Panc1 (cell line): Measurements from ENCODE around the gene C4orf50. TPM values are rescaled to one million over a fixed set of nuclear protein-coding genes. Genes with fewer than 3 reads are reported as not detected.

Experiments used
- ATAC-seq: fragments of 200-7000 bp; cut with Tn5 transposase; 2 replicates; pipeline ENCODE4 v1.9.1; 2020; ENCODE audit warnings: mild to moderate bottlenecking, moderate library complexity
- BruUV-seq: library from RNA; stranded (reverse); fragments of 400-500 nt; replicated peaks from 2 replicates; lab custom pipeline; 2021; lab: Mats Ljungman, UMichigan
- CTCF ChIA-PET: fragments of 300-600 bp; sonication (Branson Sonifier 250); formaldehyde crosslinking; loops from one replicate; lab custom pipeline; 2022; ENCODE audit warnings: antibody characterized with exemption; lab: Charles Lee
- POLR2A ChIA-PET: fragments of 300-600 bp; sonication (Branson Sonifier 250); formaldehyde crosslinking; loops from one replicate; lab custom pipeline; 2022; ENCODE audit warnings: antibody characterized with exemption; lab: Charles Lee
- DNase-seq: peaks from one replicate; pipeline ENCODE4 v3.0.0-alpha.2; 2010; ENCODE audit warnings: low read depth, low spot score
- H3K27ac ChIP-seq: 2 replicates; pipeline ENCODE4 v1.5.1; 2011; ENCODE audit warnings: mild to moderate bottlenecking, low read length, inconsistent platforms
- H3K27me3 ChIP-seq: fragments of 200-500 bp; sonication (Bioruptor generic); 2 replicates; pipeline ENCODE4 v1.6.0; 2014; ENCODE audit warnings: low read length, inconsistent platforms; ENCODE audit not compliant: control insufficient read depth, insufficient read depth
- H3K36me3 ChIP-seq: fragments of 200-500 bp; sonication (Bioruptor generic); 2 replicates; pipeline ENCODE4 v1.5.1; 2014; ENCODE audit warnings: inconsistent platforms, mild to moderate bottlenecking, low read length, moderate library complexity; ENCODE audit not compliant: control insufficient read depth, insufficient read depth
- H3K4me1 ChIP-seq: 2 replicates; pipeline ENCODE4 v1.5.1; 2011; ENCODE audit warnings: inconsistent platforms, mild to moderate bottlenecking, low read length, moderate library complexity; ENCODE audit not compliant: control insufficient read depth, insufficient read depth
- H3K4me3 ChIP-seq, 2 experiments: 2 replicates each; pipeline ENCODE4 v1.5.1; 2011 to 2012; ENCODE audit warnings: low read depth in 2 of 2, low read length in 2 of 2, mild to moderate bottlenecking in 2 of 2, inconsistent platforms in 1 of 2, moderate library complexity in 1 of 2
- H3K9me3 ChIP-seq: fragments of 200-500 bp; sonication (Bioruptor generic); 2 replicates; pipeline ENCODE4 v1.5.1; 2014; ENCODE audit warnings: low read depth, mild to moderate bottlenecking, inconsistent platforms, low read length, moderate library complexity; ENCODE audit not compliant: control insufficient read depth, insufficient read depth
- POLR2AphosphoS5 ChIP-seq: IDR thresholded peaks from 2 replicates; pipeline ENCODE4 v1.6.1; 2012; ENCODE audit warnings: mild to moderate bottlenecking, low read depth, low read length, moderate library complexity
- SIN3A ChIP-seq: IDR thresholded peaks from 2 replicates; pipeline ENCODE4 v1.6.1; 2012; ENCODE audit warnings: low read depth, mild to moderate bottlenecking, low read length, moderate library complexity, borderline replicate concordance; ENCODE audit not compliant: insufficient read depth
- TCF7L2 ChIP-seq: IDR thresholded peaks from 2 replicates; pipeline ENCODE4 v1.6.1; 2011; ENCODE audit warnings: mild to moderate bottlenecking, low read depth, low read length, inconsistent platforms
- in situ Hi-C: cut with HindIII; loops from 2 replicates; pipeline ENCODE4 v1.10.0; 2016; ENCODE audit warnings: low sequenced_read_pairs, low pct_unique_long_range_greater_than_20kb
- intact Hi-C: fragments of 100-400 bp; cut with micrococcal nuclease; formaldehyde crosslinking; loops from one replicate; pipeline ENCODE4 v1.10.0; 2022; ENCODE audit not compliant: unreplicated experiment
- total RNA-seq: library from RNA; stranded (reverse); gene quantifications from one replicate; pipeline ENCODE4 v1.2.1, GENCODE V29; 2021; ENCODE audit not compliant: unreplicated experiment
- TF ChIP-seq, protein P1 (sequence below), 2 experiments: IDR thresholded peaks; 2 replicates each; pipeline ENCODE4 v1.6.1; 2011 to 2012; ENCODE audit warnings: low read depth in 2 of 2, control low read depth in 1 of 2, low read length in 1 of 2, mild to moderate bottlenecking in 1 of 2, moderate library complexity in 1 of 2; ENCODE audit not compliant: insufficient read depth in 1 of 2
- TF ChIP-seq, protein P2 (sequence below): fragments of 450-650 bp; IDR thresholded peaks from 2 replicates; pipeline ENCODE4 v1.5.1; 2017; ENCODE audit warnings: mild to moderate bottlenecking

Gene C4orf50
- total RNA-seq, 1 experiment from 2014 or later = under 0.01 TPM

DNA sequence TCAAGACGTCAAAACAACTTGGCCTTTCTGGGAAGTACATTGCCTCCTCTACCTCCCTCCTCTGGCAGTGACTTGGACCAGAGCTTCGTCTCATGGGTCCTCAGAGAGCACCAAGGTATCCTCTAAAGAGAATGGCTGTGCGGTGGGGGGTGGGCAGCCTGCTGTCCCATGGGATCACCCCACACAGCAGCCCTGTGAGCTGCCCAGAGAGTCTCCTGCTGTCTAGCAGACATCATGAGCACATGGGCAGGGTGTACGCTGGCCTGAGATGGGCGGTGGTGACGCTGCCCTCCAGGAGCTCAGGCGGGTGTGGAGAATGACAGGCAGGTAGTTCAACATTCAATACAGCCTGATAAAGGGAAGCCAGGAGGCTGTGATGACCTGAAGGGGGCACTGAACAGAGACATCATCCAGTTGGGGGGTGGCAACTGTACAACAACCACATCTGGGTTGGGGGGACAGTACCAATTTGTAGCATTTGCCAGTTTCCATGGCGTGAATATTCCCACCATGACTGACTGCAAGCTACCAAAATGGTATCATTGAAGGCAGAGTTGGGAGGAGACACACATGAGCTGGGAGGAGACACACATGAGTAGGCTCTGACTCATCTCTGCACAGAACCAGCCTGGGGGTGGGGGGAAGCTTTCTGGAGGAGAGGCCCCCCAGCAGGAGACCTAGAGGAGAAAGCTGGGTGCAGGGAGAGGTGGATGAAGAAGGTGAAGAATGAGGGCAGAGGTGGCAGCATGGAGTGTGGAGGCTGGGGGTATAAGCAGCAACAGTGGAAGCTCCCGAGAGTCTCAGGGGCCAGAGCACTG, 35.9 kb downstream of the C4orf50 start:
- TF ChIP-seq, protein P1, sequence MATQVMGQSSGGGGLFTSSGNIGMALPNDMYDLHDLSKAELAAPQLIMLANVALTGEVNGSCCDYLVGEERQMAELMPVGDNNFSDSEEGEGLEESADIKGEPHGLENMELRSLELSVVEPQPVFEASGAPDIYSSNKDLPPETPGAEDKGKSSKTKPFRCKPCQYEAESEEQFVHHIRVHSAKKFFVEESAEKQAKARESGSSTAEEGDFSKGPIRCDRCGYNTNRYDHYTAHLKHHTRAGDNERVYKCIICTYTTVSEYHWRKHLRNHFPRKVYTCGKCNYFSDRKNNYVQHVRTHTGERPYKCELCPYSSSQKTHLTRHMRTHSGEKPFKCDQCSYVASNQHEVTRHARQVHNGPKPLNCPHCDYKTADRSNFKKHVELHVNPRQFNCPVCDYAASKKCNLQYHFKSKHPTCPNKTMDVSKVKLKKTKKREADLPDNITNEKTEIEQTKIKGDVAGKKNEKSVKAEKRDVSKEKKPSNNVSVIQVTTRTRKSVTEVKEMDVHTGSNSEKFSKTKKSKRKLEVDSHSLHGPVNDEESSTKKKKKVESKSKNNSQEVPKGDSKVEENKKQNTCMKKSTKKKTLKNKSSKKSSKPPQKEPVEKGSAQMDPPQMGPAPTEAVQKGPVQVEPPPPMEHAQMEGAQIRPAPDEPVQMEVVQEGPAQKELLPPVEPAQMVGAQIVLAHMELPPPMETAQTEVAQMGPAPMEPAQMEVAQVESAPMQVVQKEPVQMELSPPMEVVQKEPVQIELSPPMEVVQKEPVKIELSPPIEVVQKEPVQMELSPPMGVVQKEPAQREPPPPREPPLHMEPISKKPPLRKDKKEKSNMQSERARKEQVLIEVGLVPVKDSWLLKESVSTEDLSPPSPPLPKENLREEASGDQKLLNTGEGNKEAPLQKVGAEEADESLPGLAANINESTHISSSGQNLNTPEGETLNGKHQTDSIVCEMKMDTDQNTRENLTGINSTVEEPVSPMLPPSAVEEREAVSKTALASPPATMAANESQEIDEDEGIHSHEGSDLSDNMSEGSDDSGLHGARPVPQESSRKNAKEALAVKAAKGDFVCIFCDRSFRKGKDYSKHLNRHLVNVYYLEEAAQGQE (IDR thresholded peaks at IDR 0.05; ENCODE audit: insufficient read depth in 1 of 2, low read depth in 2 of 2, low read length in 1 of 2) = no peak
- TF ChIP-seq, protein P2, sequence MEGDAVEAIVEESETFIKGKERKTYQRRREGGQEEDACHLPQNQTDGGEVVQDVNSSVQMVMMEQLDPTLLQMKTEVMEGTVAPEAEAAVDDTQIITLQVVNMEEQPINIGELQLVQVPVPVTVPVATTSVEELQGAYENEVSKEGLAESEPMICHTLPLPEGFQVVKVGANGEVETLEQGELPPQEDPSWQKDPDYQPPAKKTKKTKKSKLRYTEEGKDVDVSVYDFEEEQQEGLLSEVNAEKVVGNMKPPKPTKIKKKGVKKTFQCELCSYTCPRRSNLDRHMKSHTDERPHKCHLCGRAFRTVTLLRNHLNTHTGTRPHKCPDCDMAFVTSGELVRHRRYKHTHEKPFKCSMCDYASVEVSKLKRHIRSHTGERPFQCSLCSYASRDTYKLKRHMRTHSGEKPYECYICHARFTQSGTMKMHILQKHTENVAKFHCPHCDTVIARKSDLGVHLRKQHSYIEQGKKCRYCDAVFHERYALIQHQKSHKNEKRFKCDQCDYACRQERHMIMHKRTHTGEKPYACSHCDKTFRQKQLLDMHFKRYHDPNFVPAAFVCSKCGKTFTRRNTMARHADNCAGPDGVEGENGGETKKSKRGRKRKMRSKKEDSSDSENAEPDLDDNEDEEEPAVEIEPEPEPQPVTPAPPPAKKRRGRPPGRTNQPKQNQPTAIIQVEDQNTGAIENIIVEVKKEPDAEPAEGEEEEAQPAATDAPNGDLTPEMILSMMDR = no peak
- TF ChIP-seq POLR2AphosphoS5 = no peak
- POLR2A ChIA-PET = no interaction called here
- peaks cover 10% of the 10 kb centered on the region; the same call in 1 of the 2 replicates for H3K27me3 ChIP-seq
- intact Hi-C loops = no loop called here
- ATAC-seq = no peak
- no peaks in the 10 kb centered on the region for H3K4me1 ChIP-seq
- H3K36me3 ChIP-seq = no peaks in the 10 kb centered on the region
- H3K4me3 ChIP-seq = no peak overlapping the region
- peaks cover 5% of the 10 kb centered on the region; the same call in 1 of the 2 replicates for H3K9me3 ChIP-seq
- in situ Hi-C loops = no loop called here
- no peak for DNase-seq
- BruUV-seq = no TSS peak
- no peak overlapping the region for H3K27ac ChIP-seq
- CTCF ChIA-PET = no interaction called here

DNA sequence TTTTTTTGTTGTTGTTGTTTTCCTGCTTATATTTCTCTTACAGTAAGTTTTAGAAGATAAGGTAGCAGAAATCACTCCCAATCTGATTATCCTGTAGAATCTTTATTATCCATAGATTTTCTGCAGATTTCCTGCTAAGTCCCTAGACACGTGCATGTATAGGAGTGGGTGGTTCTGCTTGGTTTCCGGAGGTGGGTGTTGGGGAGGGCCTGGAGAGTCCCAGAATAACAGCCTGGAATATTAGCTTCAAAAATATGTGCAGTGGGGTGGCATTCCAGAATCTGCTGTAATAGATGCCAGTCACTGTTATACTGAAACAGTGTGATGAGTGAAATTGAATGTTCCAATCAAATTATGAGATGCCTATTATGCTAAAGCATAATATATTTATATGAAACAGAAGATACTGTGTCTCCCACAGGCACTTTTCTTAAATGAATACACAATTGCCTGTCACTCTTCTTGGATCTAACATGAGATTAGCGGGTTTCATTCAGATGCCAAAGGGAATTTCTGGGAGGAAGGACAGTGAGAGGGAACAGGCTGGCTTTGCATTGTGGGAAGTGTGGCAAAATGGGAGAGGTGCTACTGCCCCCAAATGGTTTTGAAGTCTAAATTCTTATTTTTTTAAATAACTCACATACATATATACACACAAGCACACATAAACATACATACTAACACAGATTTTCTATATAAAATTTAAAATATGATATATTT, 37.6 kb downstream of the C4orf50 start:
- TF ChIP-seq, protein P1 (IDR thresholded peaks at IDR 0.05; ENCODE audit: insufficient read depth in 1 of 2, low read depth in 2 of 2, low read length in 1 of 2) = no peak
- TF ChIP-seq, protein P2 = no peak
- TF ChIP-seq POLR2AphosphoS5 (no peak), TCF7L2 (no peak), SIN3A (no peak)
- intact Hi-C loops (no loop called here), in situ Hi-C loops (no loop called here)
- ChIA-PET POLR2A (no interaction called here), CTCF (interaction anchor here (0.7 kb wide), 3 partner anchors 133 to 1541 kb away, joined by 3 read pairs; no protein-coding TSS in a partner anchor)
- no peak for DNase-seq
- Histone ChIP-seq H3K27ac (no peak overlapping the region), H3K36me3 (no peaks in the 10 kb centered on the region), H3K27me3 (peaks cover 12% of the 10 kb centered on the region; the same call in 1 of the 2 replicates), H3K9me3 (peaks cover 5% of the 10 kb centered on the region; the same call in 1 of the 2 replicates), H3K4me1 (no peaks in the 10 kb centered on the region), H3K4me3 (no peak overlapping the region)
- no peak for ATAC-seq
- no TSS peak for BruUV-seq
